Naive thymus-derived CD4-positive, alpha-beta T cell (primary cell): ENCODE measurements around the gene ZNF665. TPM values are rescaled to one million over a fixed set of nuclear protein-coding genes. Genes with fewer than 3 reads are reported as not detected.

Experiments
- ATAC-seq: fragments of 150-1000 bp; cut with Tn5 transposase; 2 replicates; pipeline ENCODE4 v1.10.0; 2021; ENCODE audit warnings: mild to moderate bottlenecking, moderate library complexity
- CTCF ChIA-PET: fragments of 350-600 bp; sonication (Branson Sonifier 250); formaldehyde crosslinking; loops from one replicate; lab custom pipeline; 2021; ENCODE audit warnings: antibody characterized with exemption; lab: Charles Lee
- POLR2A ChIA-PET: fragments of 350-600 bp; sonication (Branson Sonifier 250); formaldehyde crosslinking; loops from one replicate; lab custom pipeline; 2021; ENCODE audit warnings: antibody characterized with exemption, inconsistent platforms; lab: Charles Lee
- DNase-seq, 9 donors: peaks; one replicate each; pipeline versions ENCODE4 v3.0.0 to v3.0.0-alpha.2; 2020 to 2022; ENCODE audit warnings: mixed read lengths in 1 of 9
- H3K27ac ChIP-seq: one replicate; pipeline ENCODE4 v1.7.0; 2013; ENCODE audit warnings: mild to moderate bottlenecking, low read depth, low read length, moderate library complexity
- H3K27me3 ChIP-seq, 2 donors: one replicate each; pipeline ENCODE4 v1.7.0; 2013; ENCODE audit warnings: low read length in 2 of 2, mild to moderate bottlenecking in 2 of 2, moderate library complexity in 2 of 2; ENCODE audit not compliant: control insufficient read depth in 2 of 2, insufficient read depth in 2 of 2
- H3K36me3 ChIP-seq, 3 experiments: 1 replicate in 2 of 3; 2 replicates in 1 of 3; pipeline ENCODE4 v1.7.0; 2013; ENCODE audit warnings: low read length in 3 of 3, mild to moderate bottlenecking in 3 of 3, moderate library complexity in 1 of 3; ENCODE audit not compliant: insufficient read depth in 3 of 3, control insufficient read depth in 2 of 3
- H3K4me1 ChIP-seq, 2 donors: one replicate each; pipeline ENCODE4 v1.7.0; 2013; ENCODE audit warnings: low read length in 2 of 2, mild to moderate bottlenecking in 2 of 2, moderate library complexity in 1 of 2; ENCODE audit not compliant: control insufficient read depth in 2 of 2, insufficient read depth in 2 of 2
- H3K4me3 ChIP-seq: 2 replicates; pipeline ENCODE4 v1.7.0; 2013; ENCODE audit warnings: mild to moderate bottlenecking, low read length
- H3K9me3 ChIP-seq, 3 experiments: 1 replicate in 2 of 3; 2 replicates in 1 of 3; pipeline ENCODE4 v1.7.0; 2013; ENCODE audit warnings: low read length in 3 of 3; ENCODE audit not compliant: control insufficient read depth in 2 of 3
- H3K27ac Mint-ChIP-seq, 9 donors: one replicate each; pipeline ENCODE4 v1.8.0; 2020 to 2022; ENCODE audit warnings: mixed read lengths in 9 of 9, mild to moderate bottlenecking in 8 of 9, moderate library complexity in 5 of 9, inconsistent platforms in 2 of 9
- H3K27me3 Mint-ChIP-seq, 5 donors: one replicate each; pipeline ENCODE4 v1.8.0; 2021 to 2022; ENCODE audit warnings: mixed read lengths in 5 of 5, mild to moderate bottlenecking in 1 of 5
- H3K36me3 Mint-ChIP-seq, 5 donors: one replicate each; pipeline ENCODE4 v1.8.0; 2020 to 2022; ENCODE audit warnings: mixed read lengths in 5 of 5, mild to moderate bottlenecking in 3 of 5, inconsistent platforms in 1 of 5
- H3K4me1 Mint-ChIP-seq, 7 donors: one replicate each; pipeline ENCODE4 v1.8.0; 2020 to 2022; ENCODE audit warnings: mixed read lengths in 7 of 7, mild to moderate bottlenecking in 3 of 7, inconsistent platforms in 1 of 7
- H3K4me3 Mint-ChIP-seq, 10 donors: one replicate each; pipeline ENCODE4 v1.8.0; 2020 to 2022; ENCODE audit warnings: mild to moderate bottlenecking in 10 of 10, mixed read lengths in 10 of 10, moderate library complexity in 6 of 10, inconsistent platforms in 2 of 10
- H3K9me3 Mint-ChIP-seq, 11 donors: one replicate each; pipeline ENCODE4 v1.8.0; 2020 to 2022; ENCODE audit warnings: mixed read lengths in 11 of 11, mild to moderate bottlenecking in 4 of 11, inconsistent platforms in 1 of 11, moderate library complexity in 1 of 11
- intact Hi-C, 2 donors: fragments of 100-400 bp; cut with micrococcal nuclease; formaldehyde crosslinking; loops; one replicate each; pipeline ENCODE4 v1.15.1; 2023
- polyA plus RNA-seq, 2 donors: library from polyadenylated mRNA; unstranded; fragments of 300-500 nt; fragmentation: Illumina TruSeq; gene quantifications; one replicate each; pipeline ENCODE4 v1.2.3, GENCODE V29; 2021
- total RNA-seq, 6 experiments: library from RNA in 5 of 6; stranded (reverse) in 5 of 6; gene quantifications; 1 replicate in 5 of 6; 2 replicates in 1 of 6; pipeline ENCODE4 v1.2.3 and lab custom pipeline; 2021 to 2026

ZNF665 gene
- total and polyA plus RNA-seq, 7 experiments from 2014 or later = 1.6 to 13.7 (median 5.6) TPM

DNA sequence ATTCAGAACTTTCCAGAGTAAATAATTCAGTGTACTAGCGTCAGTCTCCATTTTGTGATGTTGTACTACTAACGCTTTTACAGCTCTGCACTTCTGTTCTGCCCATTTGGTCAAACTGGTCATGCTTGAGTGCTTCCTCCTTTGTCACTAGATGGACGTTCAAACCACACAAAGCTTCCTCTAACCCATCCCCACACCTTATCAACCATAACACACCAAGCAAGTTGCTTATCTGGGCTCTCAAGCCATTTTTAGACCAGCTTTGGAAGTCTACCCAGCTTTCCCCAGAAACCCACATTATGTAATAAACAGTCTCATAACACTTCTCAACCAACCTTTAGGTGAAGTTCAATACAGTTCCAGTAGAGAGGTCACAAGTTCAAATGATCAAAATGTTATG is 32.0 kb downstream of the ZNF665 start:
- Mint-ChIP-seq H3K36me3 (peaks cover 16 to 36% (median 30%) of the 10 kb centered on the region in 5 donors), H3K4me1 (peaks cover 10 to 26% (median 15%) of the 10 kb centered on the region in 7 donors), H3K4me3 (peak overlapping the region in 3 of 10 donors; percentile 33 to 55 (median 45)), H3K9me3 (peaks cover 22 to 80% (median 51%) of the 10 kb centered on the region in 11 donors), H3K27me3 (no peaks in the 10 kb centered on the region), H3K27ac (peak overlapping the region in 1 of 9 donors; percentile 13)
- no peak for DNase-seq
- peaks cover 0 to 44% (median 6%) of the 10 kb centered on the region in 3 experiments for H3K9me3 ChIP-seq
- H3K4me1 ChIP-seq = peaks cover 4 to 7% of the 10 kb centered on the region in 2 donors
- no peak overlapping the region for H3K27ac ChIP-seq
- no peaks in the 10 kb centered on the region for H3K27me3 ChIP-seq
- CTCF ChIA-PET = no interaction called here
- H3K36me3 ChIP-seq = peaks cover 0 to 8% (median 0%) of the 10 kb centered on the region in 3 experiments
- POLR2A ChIA-PET = no interaction called here
- intact Hi-C loops = no loop called here
- no peak overlapping the region for H3K4me3 ChIP-seq
- ATAC-seq = no peak

DNA sequence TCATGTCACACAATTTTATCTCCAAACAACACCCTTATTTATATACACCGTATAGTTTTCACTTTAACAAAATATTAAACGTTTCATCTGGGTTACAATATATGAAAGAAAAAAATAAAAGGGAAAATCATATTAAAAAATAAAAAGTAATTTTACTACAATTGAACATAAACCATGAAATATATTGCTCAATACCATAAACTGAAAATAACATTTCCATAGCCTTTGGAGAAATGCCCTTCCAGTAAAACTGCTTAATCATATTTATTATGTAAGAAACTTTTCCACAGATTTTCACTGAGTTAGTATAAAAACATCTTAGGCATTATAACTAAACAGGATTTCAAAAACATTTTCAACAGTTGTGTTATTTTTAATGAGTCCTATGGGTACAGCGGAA is 32.8 kb downstream of the ZNF665 start:
- peaks cover 0 to 43% (median 6%) of the 10 kb centered on the region in 3 experiments for H3K9me3 ChIP-seq
- DNase-seq = no peak
- intact Hi-C loops = no loop called here

DNA sequence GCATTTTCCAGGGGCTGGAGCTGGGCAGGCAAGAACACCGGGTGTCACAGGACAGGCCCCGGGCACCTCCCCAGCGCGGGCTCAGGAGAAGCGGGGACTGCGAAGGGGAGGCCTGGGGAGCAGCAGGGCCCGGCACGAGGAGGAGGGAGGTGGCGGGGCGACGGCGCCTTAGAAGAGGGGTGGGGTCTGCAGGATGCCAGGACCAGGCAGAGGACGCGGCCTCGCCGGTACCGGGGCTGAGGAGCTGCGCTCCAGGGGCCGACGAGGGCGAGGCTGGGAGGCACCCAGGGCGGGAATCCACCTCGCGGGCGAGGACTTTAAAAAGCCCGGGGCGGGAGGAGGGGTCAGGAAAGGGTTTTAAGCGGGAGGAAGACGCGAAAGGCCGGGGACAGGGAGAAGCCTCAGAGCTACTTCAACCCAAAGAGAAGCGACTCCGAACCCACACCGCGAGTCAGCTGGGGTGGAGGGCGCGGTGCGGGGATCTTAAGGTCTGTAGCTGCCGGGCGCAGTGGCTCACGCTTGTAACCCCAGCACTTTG is 35.0 kb downstream of the ZNF665 start:
- Histone ChIP-seq H3K27me3 (no peaks in the 10 kb centered on the region), H3K36me3 (peaks cover 0 to 29% (median 0%) of the 10 kb centered on the region in 3 experiments), H3K4me1 (peaks cover 4 to 7% of the 10 kb centered on the region in 2 donors), H3K27ac (peak overlapping the region; percentile 70), H3K4me3 (peak overlapping the region; percentile 97), H3K9me3 (peaks cover 0 to 43% (median 0%) of the 10 kb centered on the region in 3 experiments)
- DNase-seq (peak in 5 of 9 donors; percentile 9 to 41 (median 26)), ATAC-seq (peak; percentile 35)
- H3K4me1 Mint-ChIP-seq = peaks cover 12 to 32% (median 27%) of the 10 kb centered on the region in 7 donors
- ChIA-PET POLR2A (interaction anchor here (0.6 to 1.3 kb wide), 7 partner anchors 34 to 1109 kb away, joined by 3 to 9 read pairs (median 3); partner anchors contain the start of genes ZNF432 and ZNF816), CTCF (no interaction called here)
- peak overlapping the region; percentile 44 to 90 (median 85) for H3K27ac Mint-ChIP-seq
- peak overlapping the region; percentile 65 to 91 (median 86) for H3K4me3 Mint-ChIP-seq
- intact Hi-C loops = loop anchor here in 1 of 2 donors (1.0 to 5.0 kb wide), 5 partner anchors 55 to 889 kb away; partner anchors contain the start of genes ZNF160, ZNF765, ZNF766 and ZNF813
- H3K9me3 Mint-ChIP-seq = peaks cover 22 to 79% (median 53%) of the 10 kb centered on the region in 11 donors
- peaks cover 19 to 51% (median 45%) of the 10 kb centered on the region in 5 donors for H3K36me3 Mint-ChIP-seq
- H3K27me3 Mint-ChIP-seq = no peaks in the 10 kb centered on the region

More for the DNA sequence above, 32.8 kb downstream of the ZNF665 start:
- Mint-ChIP-seq H3K4me3 (peak overlapping the region in 3 of 10 donors; percentile 29 to 75 (median 65)), H3K36me3 (peaks cover 8 to 32% (median 26%) of the 10 kb centered on the region in 5 donors), H3K4me1 (peaks cover 10 to 26% (median 15%) of the 10 kb centered on the region in 7 donors), H3K27ac (peak overlapping the region in 1 of 9 donors; percentile 30), H3K27me3 (no peaks in the 10 kb centered on the region), H3K9me3 (peaks cover 18 to 79% (median 48%) of the 10 kb centered on the region in 11 donors)
- CTCF ChIA-PET = no interaction called here
- Histone ChIP-seq H3K27me3 (no peaks in the 10 kb centered on the region), H3K4me3 (no peak overlapping the region), H3K4me1 (peaks cover 4 to 7% of the 10 kb centered on the region in 2 donors), H3K27ac (no peak overlapping the region), H3K36me3 (peaks cover 0 to 8% (median 0%) of the 10 kb centered on the region in 3 experiments)
- POLR2A ChIA-PET = no interaction called here
- no peak for ATAC-seq

GRCh38 chr19:53157626-53158025 is 35.5 kb downstream of the ZNF665 start:
- Mint-ChIP-seq H3K4me1 (peaks cover 12 to 32% (median 27%) of the 10 kb centered on the region in 7 donors), H3K4me3 (peak overlapping the region; percentile 65 to 91 (median 86)), H3K27ac (peak overlapping the region; percentile 44 to 87 (median 84)), H3K9me3 (peaks cover 22 to 79% (median 51%) of the 10 kb centered on the region in 11 donors), H3K36me3 (peaks cover 19 to 57% (median 49%) of the 10 kb centered on the region in 5 donors), H3K27me3 (no peaks in the 10 kb centered on the region)
- H3K9me3 ChIP-seq = peaks cover 0 to 39% (median 0%) of the 10 kb centered on the region in 3 experiments
- H3K27ac ChIP-seq = peak overlapping the region; percentile 70
- H3K4me1 ChIP-seq = peaks cover 4 to 7% of the 10 kb centered on the region in 2 donors
- DNase-seq (no peak), ATAC-seq (no peak)
- intact Hi-C loops = loop anchor here in 1 of 2 donors (1.0 to 5.0 kb wide), 5 partner anchors 54 to 889 kb away; partner anchors contain the start of genes ZNF160, ZNF765, ZNF766 and ZNF813
- H3K4me3 ChIP-seq = peak overlapping the region; percentile 97
- no peaks in the 10 kb centered on the region for H3K27me3 ChIP-seq
- peaks cover 0 to 34% (median 0%) of the 10 kb centered on the region in 3 experiments for H3K36me3 ChIP-seq
- ChIA-PET CTCF (no interaction called here), POLR2A (interaction anchor here (0.6 to 1.3 kb wide), 4 partner anchors 35 to 274 kb away, joined by 3 to 9 read pairs (median 4); no protein-coding TSS in a partner anchor)

GRCh38 chr19:53156850-53157249 is 36.3 kb downstream of the ZNF665 start:
- DNase-seq (no peak), ATAC-seq (no peak)
- Histone ChIP-seq H3K4me1 (peaks cover 4 to 7% of the 10 kb centered on the region in 2 donors), H3K27me3 (no peaks in the 10 kb centered on the region), H3K27ac (no peak overlapping the region), H3K9me3 (peaks cover 0 to 42% (median 0%) of the 10 kb centered on the region in 3 experiments), H3K36me3 (peaks cover 0 to 38% (median 0%) of the 10 kb centered on the region in 3 experiments), H3K4me3 (no peak overlapping the region)
- H3K36me3 Mint-ChIP-seq = peaks cover 19 to 61% (median 53%) of the 10 kb centered on the region in 5 donors
- H3K27me3 Mint-ChIP-seq = no peaks in the 10 kb centered on the region
- intact Hi-C loops = loop anchor here in 1 of 2 donors (5.0 kb wide), 1 partner anchor 310 kb away; the partner anchor contains the start of gene ZNF813
- H3K4me1 Mint-ChIP-seq = peaks cover 12 to 32% (median 27%) of the 10 kb centered on the region in 7 donors
- peaks cover 22 to 79% (median 53%) of the 10 kb centered on the region in 11 donors for H3K9me3 Mint-ChIP-seq
- H3K27ac Mint-ChIP-seq = peak overlapping the region in 7 of 9 donors; percentile 62 to 87 (median 84)
- H3K4me3 Mint-ChIP-seq = peak overlapping the region; percentile 65 to 91 (median 86)
- CTCF ChIA-PET = interaction anchor here (0.6 kb wide), 1 partner anchor 370 kb away, joined by 3 read pairs; the partner anchor contains the start of gene ZNF600
- POLR2A ChIA-PET = interaction anchor here (1.2 kb wide), 1 partner anchor 97 kb away, joined by 3 read pairs; no protein-coding TSS in a partner anchor

- ChIA-PET POLR2A (no interaction called here), CTCF (no interaction called here)
- ATAC-seq = no peak
- no peaks in the 10 kb centered on the region for H3K4me1 Mint-ChIP-seq
- peaks cover 6 to 94% (median 79%) of the 10 kb centered on the region in 11 donors for H3K9me3 Mint-ChIP-seq
- no peak overlapping the region for H3K4me3 Mint-ChIP-seq
- no peak overlapping the region for H3K27ac ChIP-seq
- peaks cover 23 to 86% (median 84%) of the 10 kb centered on the region in 5 donors for H3K36me3 Mint-ChIP-seq
- no peaks in the 10 kb centered on the region for H3K27me3 ChIP-seq
- DNase-seq = no peak
- no peak overlapping the region for H3K27ac Mint-ChIP-seq
- intact Hi-C loops = no loop called here
- H3K4me3 ChIP-seq = no peak overlapping the region
- peaks cover 0 to 78% (median 15%) of the 10 kb centered on the region in 3 experiments for H3K36me3 ChIP-seq
- H3K9me3 ChIP-seq = peaks cover 4 to 71% (median 28%) of the 10 kb centered on the region in 3 experiments
- no peaks in the 10 kb centered on the region for H3K27me3 Mint-ChIP-seq
- H3K4me1 ChIP-seq = no peaks in the 10 kb centered on the region
Observed at GRCh38 chr19:53147645-53148044, 45.5 kb downstream of the ZNF665 start.
